Renal pelvis (tissue), 4 donors: ENCODE measurements around the gene LGALS13. TPM values are rescaled to one million over a fixed set of nuclear protein-coding genes. Genes with fewer than 3 reads are reported as not detected.
"Not testable (repeated sequence)": the region's sequence is repeated elsewhere in the genome, so short reads cannot be mapped to it uniquely, and the experiment has no call there.

Experiments used
- DNase-seq: peaks from one replicate; pipeline ENCODE4 v3.0.0-alpha.2; 2013
- polyA plus RNA-seq, 3 donors: library from polyadenylated mRNA; unstranded; fragments of 120-200 nt; gene quantifications; one replicate each; pipeline ENCODE4 v1.2.1, GENCODE V29; 2013; ENCODE audit not compliant: insufficient read length in 3 of 3

The LGALS13 gene
- polyA plus RNA-seq, 3 donors: not detected

- DNase-seq: no peak
Observed at GRCh38 chr19:39613597-39613996, 11.3 kb downstream of the LGALS13 start.

DNA sequence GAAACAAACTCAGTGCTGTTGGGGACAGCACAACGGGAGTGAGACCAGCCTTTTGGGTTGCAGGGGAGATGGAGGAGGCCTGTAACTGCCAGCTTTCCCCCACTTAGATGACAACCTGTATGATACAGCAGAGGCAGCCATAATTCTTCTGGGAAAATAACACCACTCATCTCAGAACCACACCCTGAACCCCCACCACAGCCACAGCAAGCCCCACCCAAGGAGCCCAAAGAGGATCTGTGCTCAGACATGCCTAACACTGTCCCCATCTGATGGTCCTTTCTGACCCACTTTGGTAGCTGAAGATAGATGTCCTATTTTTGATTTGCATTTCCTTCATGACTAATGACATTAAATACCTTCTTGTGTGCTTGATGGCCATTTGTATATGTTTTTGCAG, 15.4 kb downstream of the LGALS13 start:
- DNase-seq: no peak

DNA sequence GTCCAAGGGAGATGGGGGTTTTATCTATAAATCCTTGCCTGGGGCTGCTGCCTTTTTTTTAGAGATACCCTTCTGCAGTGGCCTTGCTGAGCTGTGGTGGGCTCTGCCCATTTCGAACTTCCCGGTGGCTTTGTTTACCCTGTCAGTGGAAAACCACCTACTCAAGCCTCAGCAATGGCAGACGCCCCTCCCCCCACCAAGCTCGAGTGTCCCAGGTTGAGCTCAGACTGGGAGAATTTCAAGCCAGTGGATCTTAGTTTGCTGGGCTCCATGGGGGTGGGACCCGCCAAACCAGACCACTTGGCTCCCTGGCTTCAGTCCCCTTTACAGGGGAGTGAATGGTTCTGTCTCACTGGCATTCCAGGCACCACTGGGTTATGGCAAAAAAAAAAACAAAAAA, 21.6 kb downstream of the LGALS13 start:
- DNase-seq: no peak

DNA sequence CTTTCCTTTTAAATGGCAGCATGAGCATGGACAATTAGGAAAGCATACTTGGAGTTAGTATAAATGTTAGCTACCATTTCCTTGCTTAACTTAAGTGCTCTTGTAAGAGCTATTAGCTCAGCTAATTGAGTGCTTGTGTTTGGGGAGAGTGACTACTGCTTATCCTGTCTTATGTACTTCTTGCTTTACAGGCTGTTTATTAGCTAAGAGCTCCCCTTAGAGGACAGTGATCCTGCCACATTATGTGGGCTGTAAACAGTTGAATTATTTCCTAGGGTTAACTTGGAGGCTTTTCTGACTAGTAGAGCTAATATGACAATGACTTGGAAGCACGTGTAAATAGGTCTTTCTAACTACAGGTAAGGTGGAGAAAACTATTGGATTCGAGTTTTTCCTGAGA, 25.3 kb downstream of the LGALS13 start:
- DNase-seq: not testable (repeated sequence)

DNA sequence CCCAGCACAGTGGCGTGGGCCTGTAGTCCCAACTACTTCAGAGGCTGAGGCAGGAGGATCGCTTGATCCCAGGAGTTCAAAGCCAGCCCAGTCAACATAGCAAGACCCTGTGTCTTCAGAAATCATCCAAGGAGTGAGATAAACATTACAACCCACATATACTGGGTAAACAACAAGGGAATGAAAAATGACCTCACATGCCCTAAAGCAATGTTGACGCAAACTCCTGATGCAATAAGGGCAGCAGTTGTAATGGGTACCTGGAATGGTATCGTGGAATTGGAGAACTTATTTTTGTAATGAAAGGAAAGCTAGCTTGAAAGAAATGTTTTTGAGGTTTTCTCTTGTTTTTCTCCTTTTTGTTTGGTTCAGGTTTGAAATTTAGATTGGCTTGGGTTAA, 28.9 kb downstream of the LGALS13 start:
- DNase-seq: no peak

GRCh38 chr19:39631626-39632025, 29.3 kb downstream of the LGALS13 start:
- no peak for DNase-seq

DNA sequence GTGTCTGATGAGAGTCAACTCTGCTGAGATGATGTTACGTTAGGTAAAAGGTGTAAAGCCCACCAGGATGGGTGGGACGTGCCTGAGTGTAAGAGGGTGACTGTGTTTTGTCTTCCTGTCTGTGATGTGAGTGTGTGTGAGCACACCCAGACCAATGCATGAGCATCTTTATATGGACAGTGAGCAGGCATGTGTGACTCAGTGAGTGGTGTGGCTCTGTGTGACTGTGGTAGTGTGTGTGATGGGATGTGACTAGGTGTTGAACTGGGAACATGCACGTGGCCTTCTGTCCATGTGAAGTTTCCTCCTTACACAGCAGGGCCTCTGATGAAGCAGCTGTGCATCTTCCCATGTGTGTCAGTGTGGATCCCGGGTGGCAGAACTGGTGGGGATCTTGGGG, 35.6 kb downstream of the LGALS13 start:
- DNase-seq: no peak

GRCh38 chr19:39641773-39642172, 39.4 kb downstream of the LGALS13 start:
- DNase-seq: no peak

DNA sequence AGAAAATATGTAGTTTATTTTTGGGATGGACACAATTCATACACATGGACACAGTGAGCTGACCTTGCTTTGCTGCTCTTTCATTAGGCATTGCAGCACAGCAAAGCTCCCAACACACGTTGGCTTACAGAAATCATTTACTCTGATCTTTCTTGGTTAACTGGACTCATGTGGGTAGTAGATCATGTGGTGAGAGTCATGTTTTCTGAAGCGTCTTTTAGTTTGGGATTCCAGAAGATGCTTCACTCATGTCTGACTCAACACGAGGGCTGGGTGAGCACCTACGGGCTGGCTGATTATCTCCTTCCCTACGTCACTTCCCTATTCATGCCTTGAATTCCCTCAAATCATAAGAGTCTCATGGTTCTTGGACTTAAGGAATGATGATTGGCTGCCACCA, 41.3 kb downstream of the LGALS13 start:
- no peak for DNase-seq

DNA sequence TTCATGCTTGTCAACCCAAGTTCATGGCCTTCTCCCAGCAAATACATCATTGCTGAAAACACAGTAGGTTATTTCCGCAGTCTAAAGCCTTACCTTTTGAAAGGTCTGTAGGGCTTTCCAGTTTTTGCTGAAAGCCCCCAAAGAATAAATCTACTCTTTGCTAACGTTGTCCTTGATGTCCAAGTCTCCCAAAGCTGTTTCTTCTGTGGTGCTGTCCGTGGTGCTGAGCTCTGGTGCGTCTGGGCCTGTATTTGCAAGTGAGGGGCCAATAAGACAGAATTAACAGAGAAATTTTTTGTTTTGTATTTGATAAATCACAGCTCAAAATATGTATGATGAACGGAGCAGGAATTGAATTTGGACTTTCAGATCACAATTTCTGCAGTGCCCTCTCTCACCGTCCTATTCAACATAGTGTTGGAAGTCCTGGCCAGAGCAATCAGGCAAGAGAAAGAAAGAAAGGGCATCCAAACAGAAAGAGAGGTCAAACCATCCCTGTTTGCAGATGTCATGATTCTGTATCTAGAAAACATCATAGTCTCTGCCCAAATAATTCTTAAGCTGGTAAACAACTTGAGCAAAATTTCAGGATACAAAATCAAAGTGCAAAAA, 43.6 kb downstream of the LGALS13 start:
- DNase-seq: peak; percentile 42

DNA sequence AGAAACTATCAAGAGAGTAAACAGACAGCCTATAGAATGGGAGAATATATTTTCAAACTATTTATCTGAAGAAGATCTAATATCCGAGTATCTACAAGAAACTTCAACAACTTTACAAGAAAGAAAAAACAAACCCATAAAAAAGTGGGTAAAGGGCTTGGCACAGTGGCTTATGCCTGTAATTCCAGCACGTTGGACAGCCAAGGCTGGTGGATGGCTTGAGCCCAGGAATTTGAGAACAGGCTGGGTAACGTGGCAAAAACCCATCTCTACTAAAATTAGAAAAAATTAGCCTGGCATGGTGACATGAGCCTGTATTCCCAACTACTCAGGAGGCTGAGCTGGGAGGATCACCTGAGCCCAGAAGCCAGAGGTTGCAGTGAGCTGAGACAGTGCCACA, 45.6 kb downstream of the LGALS13 start:
- no peak for DNase-seq

GRCh38 chr19:39655613-39656012, 53.3 kb downstream of the LGALS13 start, which contains the start of gene LGALS16:
Gene LGALS16 (plus strand): TSS chr19:39655913. CDS start chr19:39655962, 49 bp downstream.
- DNase-seq: no peak

Other genes starting within 250 kb of the LGALS13 start
- gene PAF1, start 211.4 kb upstream of the LGALS13 start, polyA plus RNA-seq: 10 to 100 TPM; 63.3 to 79.3 (median 77.1) TPM
- 10 to 100 TPM; 39.9 to 42.5 (median 41.3) TPM for gene MED29, start 211.1 kb upstream of the LGALS13 start, polyA plus RNA-seq
- gene ZFP36, start 195.7 kb upstream of the LGALS13 start, polyA plus RNA-seq: 10 to 100 TPM; 20.1 to 25.1 (median 22.8) TPM
- gene PLEKHG2, start 189.9 kb upstream of the LGALS13 start, polyA plus RNA-seq: 100 to 1,000 TPM in 1 of 3 donors, 10 to 100 TPM in 2; 81.8 to 135 (median 87.0) TPM
- 1,000 to 10,000 TPM; 1,287 to 1,452 (median 1,291) TPM for gene RPS16, start 166.6 kb upstream of the LGALS13 start, polyA plus RNA-seq
- 100 to 1,000 TPM; 149 to 158 (median 149) TPM for gene SUPT5H, start 156.9 kb upstream of the LGALS13 start, polyA plus RNA-seq
- gene TIMM50, start 121.7 kb upstream of the LGALS13 start, polyA plus RNA-seq: 10 to 100 TPM; 78.8 to 92.7 (median 92.5) TPM
- under 1 TPM; 0.47 to 0.96 (median 0.70) TPM for gene DLL3, start 103.6 kb upstream of the LGALS13 start, polyA plus RNA-seq
- gene SELENOV, start 87.4 kb upstream of the LGALS13 start, polyA plus RNA-seq: 10 to 100 TPM in 2 of 3 donors, 1 to 10 TPM in 1; 7.4 to 16.0 (median 12.6) TPM
- 1 to 10 TPM; 3.8 to 6.4 (median 5.7) TPM for gene EID2B, start 69.7 kb upstream of the LGALS13 start, polyA plus RNA-seq
- 10 to 100 TPM; 18.7 to 22.9 (median 18.8) TPM for gene EID2, start 62.4 kb upstream of the LGALS13 start, polyA plus RNA-seq
- gene LGALS16, start 53.4 kb downstream of the LGALS13 start, polyA plus RNA-seq: not detected
- gene LGALS14, start 102.0 kb downstream of the LGALS13 start, polyA plus RNA-seq: not detected
- gene CLC, start 135.5 kb downstream of the LGALS13 start, polyA plus RNA-seq: 1 to 10 TPM; 1.5 to 3.3 (median 2.9) TPM
- not detected for gene LEUTX, start 176.3 kb downstream of the LGALS13 start, polyA plus RNA-seq
- gene DYRK1B, start 231.6 kb downstream of the LGALS13 start, polyA plus RNA-seq: 10 to 100 TPM; 35.4 to 38.1 (median 35.9) TPM
- 100 to 1,000 TPM; 328 to 373 (median 335) TPM for gene FBL, start 243.9 kb downstream of the LGALS13 start, polyA plus RNA-seq